Activated CD4-positive, alpha-beta T cell treated with anti-CD3 and anti-CD28 coated beads, Interleukin-2, amount 50 U/mL, for 4 hours (primary cell): ENCODE measurements around the gene BARHL2.

Experiments
- DNase-seq, 2 experiments: peaks; one replicate each; pipeline ENCODE4 v3.0.0-alpha.2; 2020

BARHL2 gene

GRCh38 chr1:90716552-90717355, at the start of gene BARHL2:
Gene BARHL2, minus strand, starts transcription at chr1:90717302. Its CDS starts 107 bp downstream, at chr1:90717195.
- no peak for DNase-seq

GRCh38 chr1:90763930-90764329, 46.8 kb upstream of the BARHL2 start:
- DNase-seq = no peak

- no peak for DNase-seq
Observed at GRCh38 chr1:90763506-90763905, 46.4 kb upstream of the BARHL2 start.

- no peak for DNase-seq
Observed at GRCh38 chr1:90761781-90762589, 44.9 kb upstream of the BARHL2 start.

- DNase-seq = no peak
Observed at GRCh38 chr1:90761156-90761555, 44.1 kb upstream of the BARHL2 start.

GRCh38 chr1:90753556-90753955, 36.5 kb upstream of the BARHL2 start:
- DNase-seq = no peak

GRCh38 chr1:90748668-90749067, 31.6 kb upstream of the BARHL2 start:
- no peak for DNase-seq

GRCh38 chr1:90746857-90747256, 29.8 kb upstream of the BARHL2 start:
- no peak for DNase-seq

- no peak for DNase-seq
Observed at GRCh38 chr1:90745972-90746371, 28.9 kb upstream of the BARHL2 start.

- no peak for DNase-seq
Observed at GRCh38 chr1:90732136-90732535, 15.0 kb upstream of the BARHL2 start.

GRCh38 chr1:90731382-90732050, 14.4 kb upstream of the BARHL2 start:
- DNase-seq = no peak

GRCh38 chr1:90730243-90731022, 13.3 kb upstream of the BARHL2 start:
- DNase-seq = no peak

- DNase-seq = no peak
Observed at GRCh38 chr1:90729504-90730242, 12.6 kb upstream of the BARHL2 start.

GRCh38 chr1:90728502-90729287, 11.6 kb upstream of the BARHL2 start:
- no peak for DNase-seq

GRCh38 chr1:90727917-90728501, 10.9 kb upstream of the BARHL2 start:
- DNase-seq = no peak

- DNase-seq = no peak
Observed at GRCh38 chr1:90726986-90727480, 9.9 kb upstream of the BARHL2 start.

- DNase-seq = no peak
Observed at GRCh38 chr1:90726425-90726985, 9.4 kb upstream of the BARHL2 start.

- DNase-seq = no peak
Observed at GRCh38 chr1:90725657-90726424, 8.7 kb upstream of the BARHL2 start.

GRCh38 chr1:90724926-90725656, 8.0 kb upstream of the BARHL2 start:
- DNase-seq = no peak
